Motor neuron (in vitro differentiated cells): ENCODE results near the gene OTOGL. TPM values are rescaled to one million over a fixed set of nuclear protein-coding genes. Genes with fewer than 3 reads are reported as not detected.

Experiments used
- ATAC-seq, 8 experiments: fragments of 200-7000 bp; cut with Tn5 transposase; replicated peaks in 6 of 8; 2 replicates each; pipeline ENCODE4 v1.8.0; 2021; ENCODE audit warnings: mild to moderate bottlenecking in 8 of 8, moderate library complexity in 8 of 8
- H3K27ac ChIP-seq, 2 donors: fragments of 250-450 bp; sonication (Bioruptor Pico); 2 replicates each; pipeline ENCODE4 v1.9.0; 2021; ENCODE audit warnings: antibody characterized with exemption in 2 of 2, mild to moderate bottlenecking in 2 of 2, moderate library complexity in 1 of 2
- H3K4me1 ChIP-seq, 2 donors: fragments of 250-450 bp; sonication (Bioruptor Pico); replicated peaks in 1 of 2; 2 replicates each; pipeline ENCODE4 v1.6.1; 2021; ENCODE audit warnings: antibody characterized with exemption in 2 of 2, mild to moderate bottlenecking in 2 of 2, moderate library complexity in 1 of 2
- H3K4me3 ChIP-seq, 5 donors: fragments of 250-450 bp; sonication (Bioruptor Pico); 2 replicates each; pipeline ENCODE4 v1.9.0; 2021; ENCODE audit warnings: antibody characterized with exemption in 5 of 5, mild to moderate bottlenecking in 5 of 5, moderate library complexity in 4 of 5
- WGBS, 10 experiments: fragments of 450-650 bp; shearing (Covaris generic); methylation state at CpG; one replicate each; pipeline ENCODE4 v1.0.0; 2022; 5-methylcytosine and 5-hydroxymethylcytosine counted together
- in situ Hi-C, 9 experiments: fragments of 400-800 bp; cut with MboI; loops; one replicate each; pipeline ENCODE4 v1.15.0; 2021; ENCODE audit warnings: low sequenced_read_pairs in 9 of 9, low pct_unique_long_range_greater_than_20kb in 2 of 9; ENCODE audit not compliant: unreplicated experiment in 9 of 9
- total RNA-seq, 8 experiments: library from RNA; unstranded; fragments of 300-600 nt; gene quantifications; 2 replicates each; pipeline versions ENCODE4 v1.2.3 to v1.2.4, GENCODE V29; 2022

Gene OTOGL
- total RNA-seq, 8 experiments from 2014 or later: 0.05 to 6.7 (median 0.42) TPM

DNA sequence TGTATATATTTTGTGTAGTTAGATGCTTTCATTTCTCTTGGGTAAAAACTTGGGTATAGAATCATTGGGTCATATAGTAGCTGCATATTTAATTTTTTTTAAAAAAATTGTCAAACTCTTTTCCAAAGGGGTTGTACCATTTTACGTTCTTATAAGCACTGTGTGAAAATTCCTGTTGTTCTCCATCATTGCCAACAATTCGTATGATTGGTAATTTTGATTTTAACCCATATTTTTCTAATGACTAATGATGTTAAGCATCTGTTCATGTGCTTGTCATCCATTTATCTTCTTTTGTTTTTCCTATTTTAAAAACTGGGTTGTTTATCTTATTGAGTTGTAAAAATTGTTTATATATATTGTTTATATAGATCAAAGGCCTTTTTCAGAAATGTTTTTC, 77.4 kb downstream of the OTOGL start:
- no peaks in the 10 kb centered on the region for H3K4me1 ChIP-seq
- WGBS, 10 experiments: 53 to 100% (median 92%) methylated on average over 1 to 2 of the region's 2 CpGs
- H3K4me3 ChIP-seq: no peak overlapping the region
- no peak for ATAC-seq
- in situ Hi-C loops: loop anchor here in 4 of 9 experiments (25.0 kb wide), 3 partner anchors 239 to 614 kb away; partner anchors contain the start of gene PPP1R12A (in 1 of the 4)
- H3K27ac ChIP-seq: no peak overlapping the region

DNA sequence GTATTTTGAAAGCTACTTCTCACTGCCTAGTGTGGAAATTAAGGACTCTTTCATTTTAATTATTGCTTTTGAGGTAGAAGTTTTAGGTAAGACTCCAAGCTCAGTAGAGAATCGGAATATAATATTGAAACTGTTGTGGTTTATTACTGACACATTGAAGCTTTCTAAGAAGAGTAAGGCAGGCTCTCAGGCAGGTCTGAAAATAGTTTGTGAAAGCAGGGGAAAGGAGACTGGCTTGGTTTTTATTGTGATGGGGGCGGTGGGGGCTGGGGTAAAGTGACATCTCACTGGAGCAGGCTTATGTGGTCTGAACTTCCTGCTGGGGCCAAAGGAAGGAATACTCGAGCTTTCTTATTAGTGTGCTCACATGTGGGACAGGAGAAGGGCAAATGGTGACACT, 79.5 kb downstream of the OTOGL start:
- in situ Hi-C loops: loop anchor here in 4 of 9 experiments (25.0 kb wide), 3 partner anchors 242 to 617 kb away; partner anchors contain the start of gene PPP1R12A (in 1 of the 4)
- H3K4me1 ChIP-seq: no peaks in the 10 kb centered on the region
- no peak overlapping the region for H3K27ac ChIP-seq
- H3K4me3 ChIP-seq: no peak overlapping the region
- WGBS, 10 experiments: 0 to 100% (median 65%) methylated on average over 1 to 2 of the region's 3 CpGs; no CpG with 5 or more reads in 4 of the 10 experiments
- ATAC-seq: no peak

DNA sequence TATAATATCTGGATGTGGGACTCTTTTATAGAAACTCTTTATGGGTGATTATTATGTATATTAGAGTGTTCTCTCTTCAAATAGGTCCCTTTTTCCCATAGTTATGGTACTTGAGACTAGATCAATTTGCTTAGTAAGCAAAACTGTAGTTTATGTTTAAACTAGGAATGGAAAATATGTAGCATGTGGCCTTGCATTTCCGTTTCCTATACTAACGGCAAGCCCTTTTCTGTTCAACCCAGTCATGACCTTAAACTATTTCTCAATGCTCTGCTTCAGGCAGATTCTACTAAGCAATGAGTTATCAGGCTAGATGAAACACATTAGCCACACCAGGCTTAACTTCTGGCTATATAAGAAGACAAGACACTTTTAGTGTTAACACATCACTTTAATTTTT, 84.6 kb downstream of the OTOGL start:
- Histone ChIP-seq H3K4me3 (no peak overlapping the region), H3K4me1 (no peaks in the 10 kb centered on the region), H3K27ac (no peak overlapping the region)
- in situ Hi-C loops: loop anchor here in 4 of 9 experiments (10.0 to 25.0 kb wide), 4 partner anchors 247 to 622 kb away; partner anchors contain the start of gene PPP1R12A (in 2 of the 4)
- 42 to 100% (median 88%) methylated on average over 1 to 2 of the region's 2 CpGs; no CpG with 5 or more reads in 1 of the 10 experiments for WGBS, 10 experiments
- peak in 2 of 8 experiments; percentile 36 to 50 for ATAC-seq

- H3K27ac ChIP-seq: no peak overlapping the region
- ATAC-seq: no peak
- in situ Hi-C loops: loop anchor here in 4 of 9 experiments (10.0 to 25.0 kb wide), 4 partner anchors 248 to 623 kb away; partner anchors contain the start of gene PPP1R12A (in 2 of the 4)
- 0 to 100% (median 50%) methylated on average over 1 to 2 of the region's 2 CpGs for WGBS, 10 experiments
- H3K4me3 ChIP-seq: no peak overlapping the region
- no peaks in the 10 kb centered on the region for H3K4me1 ChIP-seq
Measured at GRCh38 chr12:80184926-80185325, 85.6 kb downstream of the OTOGL start.

GRCh38 chr12:80186727-80187217, 87.4 kb downstream of the OTOGL start:
- H3K4me3 ChIP-seq: no peak overlapping the region
- no peaks in the 10 kb centered on the region for H3K4me1 ChIP-seq
- WGBS, 10 experiments: 0 to 67% (median 17%) methylated on average over 1 to 2 of the region's 2 CpGs; no CpG with 5 or more reads in 1 of the 10 experiments
- in situ Hi-C loops: loop anchor here in 4 of 9 experiments (10.0 to 25.0 kb wide), 4 partner anchors 249 to 624 kb away; partner anchors contain the start of gene PPP1R12A (in 2 of the 4)
- peak; percentile 65 to 98 (median 90) for ATAC-seq
- no peak overlapping the region for H3K27ac ChIP-seq

GRCh38 chr12:80187660-80188090, 88.3 kb downstream of the OTOGL start:
- no peaks in the 10 kb centered on the region for H3K4me1 ChIP-seq
- in situ Hi-C loops: loop anchor here in 4 of 9 experiments (10.0 to 25.0 kb wide), 4 partner anchors 250 to 625 kb away; partner anchors contain the start of gene PPP1R12A (in 2 of the 4)
- 7 to 100% (median 60%) methylated on average over 1 to 2 of the region's 2 CpGs; no CpG with 5 or more reads in 5 of the 10 experiments for WGBS, 10 experiments
- ATAC-seq: no peak
- H3K27ac ChIP-seq: no peak overlapping the region
- H3K4me3 ChIP-seq: no peak overlapping the region

GRCh38 chr12:80188576-80188975, 89.2 kb downstream of the OTOGL start:
- 59 to 100% (median 77%) methylated on average over 1 to 2 of the region's 2 CpGs for WGBS, 10 experiments
- H3K4me3 ChIP-seq: no peak overlapping the region
- no peak for ATAC-seq
- H3K27ac ChIP-seq: no peak overlapping the region
- in situ Hi-C loops: loop anchor here in 4 of 9 experiments (10.0 to 25.0 kb wide), 4 partner anchors 251 to 626 kb away; partner anchors contain the start of gene PPP1R12A (in 2 of the 4)
- H3K4me1 ChIP-seq: no peaks in the 10 kb centered on the region

DNA sequence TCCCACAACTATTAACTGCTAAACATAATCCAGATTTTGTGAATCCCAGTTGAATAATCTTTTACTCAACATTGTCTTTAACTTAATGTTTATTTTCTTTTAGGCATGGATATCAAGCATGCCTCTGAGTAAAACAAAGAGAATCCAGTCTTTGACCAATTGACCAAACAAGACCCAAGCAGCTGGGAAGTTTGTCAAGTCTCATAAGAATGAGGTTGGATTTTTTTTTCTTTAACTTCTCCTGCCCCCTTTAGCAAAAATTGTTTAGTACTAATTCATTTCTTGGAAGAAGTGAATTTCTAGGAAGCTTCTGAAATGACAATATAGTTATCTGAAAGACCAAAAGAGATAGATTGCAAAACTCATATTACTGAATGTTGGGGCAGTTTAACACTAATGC, 89.9 kb downstream of the OTOGL start:
- H3K4me1 ChIP-seq: no peaks in the 10 kb centered on the region
- H3K27ac ChIP-seq: no peak overlapping the region
- no peak for ATAC-seq
- in situ Hi-C loops: loop anchor here in 4 of 9 experiments (10.0 to 25.0 kb wide), 4 partner anchors 252 to 627 kb away; partner anchors contain the start of gene PPP1R12A (in 2 of the 4)
- H3K4me3 ChIP-seq: no peak overlapping the region

GRCh38 chr12:80190001-80190400, 90.7 kb downstream of the OTOGL start:
- WGBS, 10 experiments: 67 to 100% (median 95%) methylated on average over 1 to 4 of the region's 4 CpGs
- in situ Hi-C loops: loop anchor here in 4 of 9 experiments (10.0 to 25.0 kb wide), 5 partner anchors 75 to 628 kb away; partner anchors contain the start of gene PPP1R12A (in 1 of the 4)

GRCh38 chr12:80192087-80192486, 92.8 kb downstream of the OTOGL start:
- 0 to 100% (median 58%) methylated on average over 1 to 3 of the region's 3 CpGs; no CpG with 5 or more reads in 2 of the 10 experiments for WGBS, 10 experiments
- in situ Hi-C loops: loop anchor here in 4 of 9 experiments (10.0 to 25.0 kb wide), 5 partner anchors 73 to 630 kb away; partner anchors contain the start of gene PPP1R12A (in 1 of the 4)
- ATAC-seq: no peak
- Histone ChIP-seq H3K4me3 (no peak overlapping the region), H3K4me1 (no peaks in the 10 kb centered on the region), H3K27ac (no peak overlapping the region)

More at GRCh38 chr12:80190001-80190400, 90.7 kb downstream of the OTOGL start:
- Histone ChIP-seq H3K27ac (no peak overlapping the region), H3K4me3 (no peak overlapping the region), H3K4me1 (no peaks in the 10 kb centered on the region)
- no peak for ATAC-seq

GRCh38 chr12:80193865-80194264, 94.5 kb downstream of the OTOGL start:
- in situ Hi-C loops: loop anchor here in 4 of 9 experiments (10.0 to 25.0 kb wide), 5 partner anchors 71 to 632 kb away; partner anchors contain the start of gene PPP1R12A (in 1 of the 4)
- WGBS, 10 experiments: 39 to 90% (median 83%) methylated on average over 1 to 4 of the region's 4 CpGs; no CpG with 5 or more reads in 4 of the 10 experiments
- H3K4me3 ChIP-seq: no peak overlapping the region
- no peak for ATAC-seq
- H3K4me1 ChIP-seq: no peaks in the 10 kb centered on the region
- H3K27ac ChIP-seq: no peak overlapping the region

- in situ Hi-C loops: loop anchor here in 4 of 9 experiments (10.0 to 25.0 kb wide), 5 partner anchors 70 to 633 kb away; partner anchors contain the start of gene PPP1R12A (in 1 of the 4)
- Histone ChIP-seq H3K27ac (no peak overlapping the region), H3K4me1 (peaks cover 0 to 5% of the 10 kb centered on the region in 2 donors), H3K4me3 (no peak overlapping the region)
- peak in 4 of 8 experiments; percentile 59 to 78 (median 68) for ATAC-seq
- WGBS, 10 experiments: 0 to 13% (median 0%) methylated on average over 1 of the region's 1 CpG
Measured at GRCh38 chr12:80195074-80195726, 95.9 kb downstream of the OTOGL start.
